GM18526 (cell line): Measurements from ENCODE around the gene LCP2.

ENCODE experiments used
- POLR2A ChIP-seq: IDR thresholded peaks from 3 replicates; pipeline ENCODE4 v1.6.1; 2011; ENCODE audit not compliant: insufficient read length; ENCODE audit errors: extremely low read depth

LCP2 gene

DNA sequence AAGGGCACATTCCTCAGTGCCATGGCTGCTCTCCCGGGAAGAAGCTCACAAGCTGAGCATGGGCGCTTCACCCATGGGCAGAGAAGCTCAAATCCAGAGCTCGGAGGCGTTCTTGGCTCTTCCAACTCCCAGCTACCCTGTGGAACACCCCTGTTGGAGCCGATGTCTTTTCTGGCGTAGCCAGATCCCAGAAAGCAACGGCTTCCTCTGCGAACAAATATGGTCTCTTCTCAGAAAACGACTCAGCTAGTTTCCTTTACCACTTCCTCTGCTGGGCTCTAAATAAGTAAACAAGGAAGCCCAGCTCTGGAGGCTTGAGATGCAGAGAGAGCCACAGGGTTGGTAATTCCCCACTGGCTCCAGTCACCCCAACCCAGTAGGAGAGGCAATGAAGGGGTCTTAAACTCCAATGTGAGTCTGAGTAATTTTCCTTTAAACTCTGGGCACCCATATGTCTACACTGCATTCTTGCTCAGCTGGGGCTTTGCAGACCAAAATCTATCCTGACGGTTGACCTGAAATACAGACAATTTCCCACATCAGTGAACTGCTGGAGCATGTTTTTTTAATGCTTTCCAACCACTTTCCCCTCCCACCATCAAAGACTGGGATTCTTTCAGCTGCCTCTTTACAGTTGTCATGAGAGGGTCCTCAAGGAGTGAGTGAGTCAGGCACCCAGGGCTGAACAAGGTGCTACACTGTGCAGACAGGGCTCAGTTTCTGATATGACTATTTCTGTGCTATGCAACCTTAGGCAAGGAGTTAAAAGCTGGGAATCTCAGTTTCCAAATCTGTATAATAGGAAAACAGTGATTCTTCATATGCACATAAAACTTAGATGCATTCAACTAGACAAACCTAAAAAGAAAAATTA, at the start of gene LCP2:
Gene LCP2, minus strand, starts transcription at position 189 of the 874 bp plus-strand sequence. Its CDS starts 166 bp downstream, at position 23.
- TF ChIP-seq POLR2A = no peak

DNA sequence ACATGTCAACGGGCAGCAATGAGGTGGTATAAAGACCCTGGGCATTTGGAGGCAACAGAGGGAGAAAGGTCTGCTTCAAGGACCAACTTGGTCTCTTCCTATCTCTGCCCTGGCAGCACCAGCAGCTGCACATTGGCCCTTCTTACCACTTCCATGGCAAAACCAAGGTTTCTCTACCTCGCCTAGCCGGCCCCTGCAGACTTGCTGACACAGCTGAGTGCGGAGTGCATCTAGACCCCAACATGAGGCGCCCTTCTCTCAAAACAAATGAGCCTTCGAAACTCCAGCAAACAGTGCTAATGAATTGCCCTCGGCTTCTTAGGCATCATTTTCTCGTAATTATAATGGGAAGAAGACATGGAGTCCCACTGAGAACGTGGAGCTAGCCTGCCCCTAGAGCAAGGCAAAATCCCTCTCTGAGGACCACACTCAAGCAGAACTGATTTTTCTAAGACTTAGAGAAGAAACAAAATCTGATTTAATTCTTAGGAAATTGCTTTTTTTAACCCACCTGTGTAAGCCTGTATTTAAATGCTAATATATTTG, 49.5 kb upstream of the LCP2 start:
- TF ChIP-seq POLR2A = no peak

DNA sequence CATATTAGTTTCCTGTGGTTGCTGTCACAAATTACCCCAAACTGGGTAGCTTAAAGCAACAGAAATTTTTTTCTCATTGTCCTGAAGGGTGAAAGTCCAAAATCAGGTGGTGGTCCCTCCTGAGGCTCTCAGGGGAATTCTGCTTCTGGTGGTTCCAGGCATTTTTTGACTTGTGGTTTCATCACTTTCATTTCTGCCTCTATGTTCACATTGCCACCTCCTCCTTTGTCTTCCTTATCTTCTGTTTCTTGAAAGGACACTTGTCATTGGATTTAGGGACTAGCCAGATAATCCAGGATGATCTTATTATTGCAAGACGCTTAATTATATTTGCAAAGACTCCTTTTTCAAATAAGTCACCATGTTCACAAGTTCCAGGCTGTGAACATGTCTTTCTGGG, 48.4 kb upstream of the LCP2 start:
- TF ChIP-seq POLR2A = no peak

DNA sequence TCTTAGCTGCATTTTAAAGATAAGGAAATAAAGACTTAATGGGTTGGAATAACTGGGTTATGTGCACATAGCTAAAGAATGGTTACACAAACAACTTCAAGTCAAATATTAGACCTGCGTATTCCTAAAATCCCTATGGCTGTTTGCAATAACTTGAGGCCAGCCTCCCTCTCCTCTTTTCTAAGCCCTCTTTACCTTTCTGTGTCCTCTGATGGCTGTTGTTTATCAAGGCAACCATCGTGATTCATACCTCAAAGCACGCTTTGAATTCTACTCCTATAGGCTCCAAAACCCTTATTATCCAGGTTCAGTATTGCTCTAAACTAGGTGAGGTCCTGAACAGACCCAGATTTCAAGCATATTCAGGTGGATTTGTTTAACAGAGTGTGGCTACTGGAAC, 45.6 kb upstream of the LCP2 start:
- no peak for TF ChIP-seq POLR2A

DNA sequence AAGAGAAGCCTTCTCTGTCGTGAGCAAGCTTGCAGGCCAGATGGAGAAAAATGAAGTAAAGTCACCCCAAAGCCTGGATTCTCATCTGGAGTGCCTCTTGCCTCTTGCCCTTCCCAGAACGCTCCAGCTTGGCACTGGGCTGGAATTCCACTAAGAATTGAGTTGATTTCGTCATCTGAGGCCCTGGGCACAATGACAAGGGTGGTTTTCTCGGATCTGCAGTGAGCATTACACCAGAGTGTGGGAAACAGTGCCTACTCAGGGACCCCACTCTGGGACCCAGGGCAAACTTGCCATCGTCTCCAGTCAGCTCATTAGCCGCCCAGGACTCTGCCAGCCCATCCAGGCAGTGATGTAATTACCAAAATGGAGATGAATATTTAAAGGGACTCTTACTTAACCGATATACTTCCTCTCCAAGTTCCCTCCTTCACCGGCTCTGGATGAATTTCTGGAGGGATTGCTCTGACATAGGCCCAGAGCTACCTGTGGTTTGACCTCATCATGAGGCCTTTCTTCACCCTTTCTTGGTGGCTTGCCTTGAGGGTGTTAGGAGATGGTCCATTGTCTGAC, 44.7 kb upstream of the LCP2 start:
- TF ChIP-seq POLR2A = no peak

DNA sequence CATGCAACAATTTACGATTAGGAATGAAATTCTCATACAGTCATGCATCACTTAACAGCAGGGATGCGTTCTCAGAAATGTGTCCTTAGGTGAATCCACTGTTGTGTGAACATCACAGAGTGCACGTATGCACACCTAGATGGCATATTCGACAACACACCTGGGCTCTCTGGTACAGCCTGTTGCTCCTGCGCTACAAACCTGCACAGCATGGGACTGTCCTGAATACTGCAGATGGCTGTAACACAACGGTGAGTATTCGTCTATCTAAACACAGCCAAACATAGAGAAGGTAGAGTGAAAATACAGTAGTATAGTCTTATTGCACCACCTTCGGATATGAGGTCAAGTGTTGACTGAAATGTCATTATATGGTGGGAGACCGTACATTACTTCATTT, 44.0 kb upstream of the LCP2 start:
- no peak for TF ChIP-seq POLR2A

DNA sequence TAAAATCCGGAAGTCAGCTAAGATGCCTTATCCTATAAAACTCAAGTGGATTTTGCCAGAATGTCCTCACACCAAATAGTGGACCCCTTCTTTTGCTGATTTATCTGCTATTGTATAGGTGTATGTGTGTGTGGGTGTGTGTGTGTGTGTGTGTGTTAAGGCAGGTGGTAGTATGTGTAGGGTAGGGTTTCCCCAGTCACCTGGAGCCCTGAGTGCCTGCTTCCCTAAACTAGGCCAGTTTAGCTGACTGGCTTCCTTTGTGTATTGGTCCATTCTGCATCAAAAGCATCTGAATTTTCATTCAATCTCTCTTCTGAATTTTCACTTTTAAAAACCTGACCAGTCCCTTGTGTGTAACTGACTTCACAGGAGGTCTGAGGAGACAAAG, 42.2 kb upstream of the LCP2 start:
- TF ChIP-seq POLR2A = no peak

DNA sequence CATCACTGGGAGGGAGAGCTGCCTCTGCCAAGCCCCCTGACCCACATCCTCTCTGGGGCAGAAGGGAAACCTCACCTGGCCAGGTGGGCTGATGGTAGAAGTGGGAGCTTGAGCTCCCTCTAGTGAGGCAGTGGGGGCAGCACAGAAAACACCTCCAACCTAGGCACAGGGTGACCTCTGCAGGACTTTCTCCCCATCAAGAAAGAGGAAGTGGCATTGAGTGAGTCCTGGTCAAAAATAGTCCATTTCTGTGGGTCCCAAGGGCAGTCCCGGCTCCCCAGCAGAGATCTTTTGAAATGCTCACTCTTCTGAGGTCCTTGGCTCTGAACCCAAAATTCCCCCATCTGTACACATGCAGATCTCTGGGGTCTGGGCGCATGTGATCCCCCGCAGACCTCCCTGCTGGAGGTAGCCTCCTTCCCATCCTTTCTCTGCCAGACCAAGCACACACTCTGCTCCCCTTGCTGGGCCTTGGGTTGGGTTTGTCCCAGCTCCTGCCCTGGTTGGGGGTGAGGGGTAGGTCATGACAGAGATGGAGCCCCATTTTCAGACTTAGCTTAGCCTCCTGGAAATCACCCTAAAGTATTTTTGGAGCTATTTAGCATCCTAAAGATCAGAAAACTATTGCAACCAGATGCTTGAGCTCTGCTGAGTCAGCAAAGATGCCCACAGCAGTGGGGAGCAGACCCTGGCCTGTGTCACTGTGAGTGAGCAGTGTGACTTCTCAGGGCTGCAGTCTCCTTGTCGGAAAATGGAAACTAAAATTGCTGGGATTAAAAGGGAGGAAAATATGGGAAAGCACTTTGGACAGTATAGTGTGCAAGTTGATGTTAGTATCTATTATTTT, 41.6 kb upstream of the LCP2 start:
- no peak for TF ChIP-seq POLR2A

DNA sequence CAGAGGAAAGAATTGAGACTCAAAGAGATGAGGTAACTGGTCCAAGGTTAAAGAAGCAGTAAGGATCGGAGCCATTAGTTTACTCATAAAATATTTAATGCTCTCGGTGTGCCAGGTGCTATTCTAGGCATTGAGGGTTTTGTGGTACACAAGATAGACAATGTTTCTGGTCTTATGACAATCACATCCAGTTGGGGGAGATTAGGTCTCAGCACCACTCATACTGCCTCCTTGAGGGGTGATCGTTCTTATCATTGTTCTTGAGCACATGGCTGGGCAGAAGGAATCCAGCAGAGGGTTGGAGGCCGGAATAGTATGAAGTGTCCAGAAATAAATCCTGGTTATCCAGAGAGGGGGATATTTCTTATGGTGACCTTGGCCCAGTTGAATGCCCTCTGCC, 40.7 kb upstream of the LCP2 start:
- no peak for TF ChIP-seq POLR2A

DNA sequence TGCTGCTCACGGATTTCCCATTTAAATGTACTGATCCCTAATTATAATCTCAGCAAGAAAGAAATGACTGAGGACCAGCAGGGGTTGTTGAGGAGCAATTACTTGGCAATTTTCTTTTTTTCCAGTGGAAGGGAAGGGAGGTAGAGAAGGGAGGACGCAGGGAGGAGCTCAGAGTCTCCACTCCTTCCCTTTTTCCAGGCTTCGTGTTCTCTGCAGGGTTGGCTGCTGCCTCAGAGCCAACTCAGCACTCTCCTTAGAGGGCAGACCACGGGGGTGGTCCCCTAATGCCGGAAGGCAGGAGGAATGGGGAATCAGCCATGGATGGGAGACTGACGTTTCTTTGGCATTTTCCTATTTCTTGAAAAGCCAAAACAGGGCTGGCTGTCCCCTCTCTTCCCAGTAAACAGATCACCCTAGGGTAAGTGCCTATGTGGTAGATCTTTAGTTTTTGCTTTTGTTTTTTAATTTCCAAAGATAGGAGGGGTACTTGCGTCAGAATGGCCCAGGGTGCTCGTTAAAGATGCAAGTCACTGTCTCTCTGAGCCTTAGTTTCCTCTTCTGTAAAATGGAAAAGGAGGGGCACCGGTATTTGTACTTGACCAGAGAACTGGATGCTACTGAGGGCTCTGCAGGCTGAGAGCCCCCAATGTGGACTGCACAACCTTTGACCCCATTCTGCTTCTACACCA, 39.6 kb upstream of the LCP2 start:
- TF ChIP-seq POLR2A = no peak

DNA sequence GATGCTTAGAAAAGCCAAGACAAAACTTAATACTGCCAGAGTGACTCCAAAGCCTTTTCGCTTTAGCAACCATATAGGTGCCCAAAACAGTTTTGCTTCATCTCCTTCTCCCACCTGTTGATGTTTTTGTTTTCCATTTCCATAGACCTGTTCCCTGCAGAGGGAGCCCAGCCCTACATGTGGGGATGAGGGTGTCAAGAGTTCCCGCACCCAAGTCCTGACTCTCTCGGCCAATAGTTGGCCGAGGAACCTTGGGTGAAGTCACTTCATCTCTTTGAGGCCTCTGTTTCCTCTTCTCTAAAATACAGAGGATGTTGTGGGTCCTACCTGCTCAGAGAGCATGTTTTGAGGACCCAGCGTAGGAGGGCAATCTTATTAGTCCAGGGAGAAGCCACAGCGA, 38.5 kb upstream of the LCP2 start:
- TF ChIP-seq POLR2A = no peak

DNA sequence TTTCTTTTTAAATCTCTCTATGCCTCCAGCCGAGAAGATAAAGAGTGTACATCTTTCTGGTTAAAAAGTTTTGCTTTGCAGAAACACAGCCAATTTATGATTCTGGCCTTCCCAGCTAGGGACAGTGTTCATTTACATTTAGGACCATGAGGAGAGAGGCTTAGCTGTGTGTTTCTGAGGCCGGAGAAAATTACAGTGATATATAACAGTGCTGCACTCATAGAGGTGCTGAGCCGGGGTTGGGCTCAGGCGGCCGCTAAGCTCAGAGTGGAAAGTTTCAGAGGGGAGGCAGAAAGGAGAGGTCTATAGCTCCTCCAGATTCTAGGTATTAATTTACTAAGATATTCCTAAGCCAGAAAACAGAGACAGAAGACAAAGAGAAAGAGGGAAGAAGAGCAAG, 37.0 kb upstream of the LCP2 start:
- TF ChIP-seq POLR2A = no peak

DNA sequence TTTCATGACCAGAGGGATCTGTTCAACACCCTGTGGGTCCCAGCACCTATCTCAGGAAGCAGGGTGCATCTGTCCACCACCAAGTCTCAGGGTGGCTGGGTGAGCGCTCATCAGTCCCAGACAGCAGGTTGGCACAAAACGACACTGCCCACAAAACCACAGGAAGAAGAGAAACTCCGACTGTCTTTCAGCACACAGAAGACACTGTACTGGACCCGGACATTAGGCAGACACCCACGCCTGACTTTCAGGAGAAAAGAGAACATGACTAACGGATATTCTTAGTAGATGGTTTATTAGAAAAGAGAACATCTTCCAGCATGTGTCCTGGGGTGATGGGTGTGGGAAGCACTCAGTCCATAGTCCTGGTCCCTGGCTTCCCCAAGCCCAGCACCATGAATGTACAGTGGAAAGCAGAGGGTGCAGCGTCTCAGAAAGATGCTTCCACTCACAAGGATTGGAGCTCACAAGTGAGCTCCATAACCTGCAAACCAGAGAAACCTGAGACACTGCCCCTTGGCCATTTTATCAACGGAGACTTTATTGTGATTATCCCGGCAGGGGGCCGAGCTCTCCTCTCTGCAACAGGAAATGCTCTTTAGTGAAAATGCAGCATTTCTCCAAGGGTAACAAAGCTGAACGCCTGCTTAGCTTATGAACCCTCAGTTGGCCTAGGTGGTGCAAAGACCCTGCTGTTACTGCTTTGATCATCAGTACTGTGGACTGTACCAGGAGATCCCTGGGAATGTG, 35.8 kb upstream of the LCP2 start:
- TF ChIP-seq POLR2A = no peak

DNA sequence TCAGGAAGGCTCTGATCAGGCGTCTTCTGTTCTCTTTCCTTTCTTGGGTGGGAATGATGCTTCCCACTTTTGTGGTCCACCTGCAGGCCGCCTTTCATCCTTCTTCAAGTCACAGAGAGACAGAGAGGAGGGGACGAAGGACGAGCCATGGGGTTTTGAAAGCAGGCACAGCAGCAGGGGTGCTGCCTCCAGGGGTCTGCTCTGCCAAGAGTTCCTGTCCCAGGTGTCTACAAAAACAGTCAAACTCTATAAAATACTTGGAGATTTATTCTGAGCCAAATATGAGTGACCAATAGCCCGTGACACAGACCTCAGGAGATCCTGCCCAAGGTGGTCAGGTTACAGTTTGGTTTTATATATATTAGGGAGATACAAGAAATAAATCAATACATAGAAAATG, 34.5 kb upstream of the LCP2 start:
- no peak for TF ChIP-seq POLR2A
